ENCODE results near the gene C1orf74.

Gene C1orf74

GRCh38 chr1:209746451-209747165 is 37.8 kb downstream of the C1orf74 start:
- DNase-seq (ENCODE audit: low read depth) = no peak

- DNase-seq (ENCODE audit: low read depth) = peak; percentile 84
Measured at GRCh38 chr1:209743145-209743482, 41.2 kb downstream of the C1orf74 start.

- peak; percentile 65 for DNase-seq (ENCODE audit: low read depth)
Measured at GRCh38 chr1:209742409-209743144, 41.8 kb downstream of the C1orf74 start.

GRCh38 chr1:209741889-209742288 is 42.5 kb downstream of the C1orf74 start:
- DNase-seq (ENCODE audit: low read depth) = no peak

- DNase-seq (ENCODE audit: low read depth) = no peak
Measured at GRCh38 chr1:209741193-209741592, 43.2 kb downstream of the C1orf74 start.

GRCh38 chr1:209738270-209738669 is 46.1 kb downstream of the C1orf74 start:
- DNase-seq (ENCODE audit: low read depth) = no peak

- no peak for DNase-seq (ENCODE audit: low read depth)
Measured at GRCh38 chr1:209737118-209737505, 47.2 kb downstream of the C1orf74 start.

- DNase-seq (ENCODE audit: low read depth) = no peak
Measured at GRCh38 chr1:209736490-209737117, 47.8 kb downstream of the C1orf74 start.

GRCh38 chr1:209733409-209734192 is 50.8 kb downstream of the C1orf74 start:
- peak; percentile 15 for DNase-seq (ENCODE audit: low read depth)

- DNase-seq (ENCODE audit: low read depth) = no peak
Measured at GRCh38 chr1:209732725-209733124, 51.6 kb downstream of the C1orf74 start.

- DNase-seq (ENCODE audit: low read depth) = no peak
Measured at GRCh38 chr1:209729436-209729835, 54.9 kb downstream of the C1orf74 start.
